ENCODE data around the gene YTHDF1.

The YTHDF1 gene

DNA sequence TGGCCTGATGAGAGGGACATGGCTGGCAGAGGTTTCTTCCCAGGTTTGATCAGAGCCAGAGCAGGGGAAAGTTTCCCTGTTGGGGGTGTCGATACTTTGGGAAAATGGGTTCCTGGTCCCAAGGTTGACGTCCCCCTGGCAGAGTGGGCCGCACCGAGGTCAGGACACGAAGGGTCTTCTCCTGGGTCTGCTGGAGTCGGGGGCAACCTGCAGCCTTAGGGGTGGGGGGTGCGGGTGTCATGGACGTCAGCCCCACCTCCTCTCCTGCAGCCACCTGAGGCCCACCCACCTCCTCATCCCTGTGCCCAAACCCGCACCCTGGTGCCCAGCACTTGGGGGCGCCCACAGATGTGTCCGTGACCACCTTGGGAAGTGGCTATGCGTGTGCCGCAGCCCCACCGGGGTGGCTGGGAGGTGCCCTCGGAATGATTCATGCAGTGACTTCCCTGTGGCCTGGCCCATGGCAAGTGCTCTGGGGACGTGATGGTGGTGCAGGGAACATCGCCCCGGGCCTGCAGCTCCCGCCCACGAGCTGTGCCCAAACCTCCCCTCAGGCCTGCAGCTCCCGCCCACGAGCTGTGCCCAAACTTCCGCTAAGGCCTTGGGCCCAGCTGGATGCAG is 64.9 kb downstream of the YTHDF1 start:
- TF ChIP-seq, protein P1, sequence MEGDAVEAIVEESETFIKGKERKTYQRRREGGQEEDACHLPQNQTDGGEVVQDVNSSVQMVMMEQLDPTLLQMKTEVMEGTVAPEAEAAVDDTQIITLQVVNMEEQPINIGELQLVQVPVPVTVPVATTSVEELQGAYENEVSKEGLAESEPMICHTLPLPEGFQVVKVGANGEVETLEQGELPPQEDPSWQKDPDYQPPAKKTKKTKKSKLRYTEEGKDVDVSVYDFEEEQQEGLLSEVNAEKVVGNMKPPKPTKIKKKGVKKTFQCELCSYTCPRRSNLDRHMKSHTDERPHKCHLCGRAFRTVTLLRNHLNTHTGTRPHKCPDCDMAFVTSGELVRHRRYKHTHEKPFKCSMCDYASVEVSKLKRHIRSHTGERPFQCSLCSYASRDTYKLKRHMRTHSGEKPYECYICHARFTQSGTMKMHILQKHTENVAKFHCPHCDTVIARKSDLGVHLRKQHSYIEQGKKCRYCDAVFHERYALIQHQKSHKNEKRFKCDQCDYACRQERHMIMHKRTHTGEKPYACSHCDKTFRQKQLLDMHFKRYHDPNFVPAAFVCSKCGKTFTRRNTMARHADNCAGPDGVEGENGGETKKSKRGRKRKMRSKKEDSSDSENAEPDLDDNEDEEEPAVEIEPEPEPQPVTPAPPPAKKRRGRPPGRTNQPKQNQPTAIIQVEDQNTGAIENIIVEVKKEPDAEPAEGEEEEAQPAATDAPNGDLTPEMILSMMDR (IDR thresholded peaks at IDR 0.05; ENCODE audit: insufficient read depth, missing control alignments): no peak
- FAIRE-seq: no peak

GRCh38 chr20:63150391-63150898 is 65.5 kb downstream of the YTHDF1 start:
- TF ChIP-seq, protein P1 (IDR thresholded peaks at IDR 0.05; ENCODE audit: insufficient read depth, missing control alignments): no peak
- FAIRE-seq: no peak
- no peak for DNase-seq (ENCODE audit: insufficient read length, low spot score)

More for the DNA sequence above, 64.9 kb downstream of the YTHDF1 start:
- DNase-seq (ENCODE audit: insufficient read length, low spot score): no peak

DNA sequence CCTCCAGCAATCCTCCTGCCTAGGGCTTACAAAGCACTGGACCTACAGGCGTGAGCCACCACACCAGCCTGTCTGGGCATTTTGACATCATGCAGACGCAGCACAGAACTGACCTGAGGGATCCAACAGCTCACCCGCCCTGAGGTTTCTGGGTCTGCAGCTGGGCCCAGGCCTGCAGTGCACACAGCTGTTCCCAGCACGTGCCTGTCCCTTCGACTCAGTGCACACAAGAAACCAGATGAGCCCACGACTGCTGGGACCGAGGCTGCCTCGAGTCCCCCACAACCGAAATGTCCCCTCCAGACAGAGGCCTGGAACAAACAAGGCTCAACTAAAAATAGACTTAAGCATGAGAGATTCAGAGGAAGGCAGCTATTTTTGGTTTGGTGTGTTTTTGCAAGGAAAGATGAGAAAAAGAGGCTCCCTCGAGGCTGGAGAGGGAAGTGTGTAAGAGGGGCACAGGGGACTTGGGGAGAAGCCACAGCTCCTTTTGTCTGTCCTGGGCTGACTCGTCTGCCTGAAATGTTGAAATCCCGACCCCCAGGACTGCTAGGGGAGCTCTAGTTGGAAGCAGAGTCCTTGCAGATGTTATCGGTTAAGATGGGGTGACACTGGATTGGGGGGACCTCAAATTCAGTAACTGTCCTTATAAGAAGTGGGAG is 66.3 kb downstream of the YTHDF1 start:
- TF ChIP-seq, protein P1 (IDR thresholded peaks at IDR 0.05; ENCODE audit: insufficient read depth, missing control alignments): no peak
- DNase-seq (ENCODE audit: insufficient read length, low spot score) (no peak), FAIRE-seq (no peak)

DNA sequence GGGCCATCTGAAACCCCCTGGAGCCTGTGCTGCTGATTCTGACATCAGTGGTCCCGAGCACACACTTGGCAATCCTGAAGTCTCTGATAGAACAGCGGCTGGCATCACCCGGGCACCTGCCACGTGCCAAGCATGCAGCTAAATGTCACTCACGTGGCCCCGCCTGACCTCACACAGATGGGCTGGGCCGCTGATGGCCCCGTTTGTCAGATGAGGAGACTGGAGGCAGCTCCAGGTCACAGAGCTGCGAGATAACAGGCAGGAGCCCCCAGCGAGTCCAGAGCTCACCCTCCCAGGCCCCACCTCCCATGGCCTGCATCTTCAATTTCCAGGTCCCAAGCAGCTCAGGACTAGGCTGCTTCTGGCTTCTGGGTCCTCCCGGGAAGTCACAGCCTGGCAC is 67.2 kb downstream of the YTHDF1 start:
- DNase-seq (ENCODE audit: insufficient read length, low spot score) (no peak), FAIRE-seq (no peak)
- TF ChIP-seq, protein P1 (IDR thresholded peaks at IDR 0.05; ENCODE audit: insufficient read depth, missing control alignments): no peak

DNA sequence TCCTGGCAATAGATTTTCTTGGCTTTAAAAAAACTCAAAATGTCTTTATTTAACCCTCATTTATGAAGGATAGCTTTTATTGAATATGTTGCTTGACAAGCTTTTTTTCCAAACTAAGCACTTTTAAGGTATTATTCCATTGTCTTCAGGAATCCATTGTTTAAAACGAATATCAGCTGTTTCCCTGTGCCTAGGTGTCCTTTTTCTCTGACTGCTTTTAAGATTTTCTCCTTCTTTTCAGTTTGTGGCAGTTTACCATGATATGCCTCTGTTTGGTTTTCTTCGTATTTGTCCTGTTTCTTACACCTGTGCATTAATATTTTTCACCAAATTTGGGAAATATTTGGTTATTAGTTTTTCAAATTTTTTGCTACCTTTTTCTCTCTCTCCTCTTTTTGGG is 68.4 kb downstream of the YTHDF1 start:
- DNase-seq (ENCODE audit: insufficient read length, low spot score): no peak
- TF ChIP-seq, protein P1 (IDR thresholded peaks at IDR 0.05; ENCODE audit: insufficient read depth, missing control alignments): no peak
- FAIRE-seq: no peak

All from D721Med (cell line).